GM10847 (cell line): ENCODE measurements around the gene PBX1.

Source experiments
- POLR2A ChIP-seq: IDR thresholded peaks from 2 replicates; pipeline ENCODE4 v1.6.1; 2011; ENCODE audit not compliant: insufficient read length; ENCODE audit errors: extremely low read depth

The PBX1 gene

GRCh38 chr1:164602480-164603093 is 43.6 kb downstream of the PBX1 start:
- TF ChIP-seq POLR2A: no peak

- TF ChIP-seq POLR2A: no peak
Measured at GRCh38 chr1:164604541-164604940, 45.6 kb downstream of the PBX1 start.

GRCh38 chr1:164605254-164606091 is 46.5 kb downstream of the PBX1 start:
- no peak for TF ChIP-seq POLR2A

GRCh38 chr1:164607351-164607750 is 48.4 kb downstream of the PBX1 start:
- no peak for TF ChIP-seq POLR2A

GRCh38 chr1:164608651-164609057 is 49.7 kb downstream of the PBX1 start:
- TF ChIP-seq POLR2A: no peak

GRCh38 chr1:164609089-164609488 is 50.1 kb downstream of the PBX1 start:
- TF ChIP-seq POLR2A: no peak

- no peak for TF ChIP-seq POLR2A
Measured at GRCh38 chr1:164610538-164611222, 51.7 kb downstream of the PBX1 start.

- no peak for TF ChIP-seq POLR2A
Measured at GRCh38 chr1:164611754-164612642, 53.0 kb downstream of the PBX1 start.

- TF ChIP-seq POLR2A: no peak
Measured at GRCh38 chr1:164613176-164613575, 54.2 kb downstream of the PBX1 start.

- TF ChIP-seq POLR2A: no peak
Measured at GRCh38 chr1:164614316-164614715, 55.3 kb downstream of the PBX1 start.

- TF ChIP-seq POLR2A: no peak
Measured at GRCh38 chr1:164617377-164618201, 58.6 kb downstream of the PBX1 start.

GRCh38 chr1:164618202-164618564 is 59.2 kb downstream of the PBX1 start:
- TF ChIP-seq POLR2A: no peak

- no peak for TF ChIP-seq POLR2A
Measured at GRCh38 chr1:164619006-164619784, 60.2 kb downstream of the PBX1 start.

- TF ChIP-seq POLR2A: no peak
Measured at GRCh38 chr1:164622068-164622845, 63.3 kb downstream of the PBX1 start.
